Measurements from ENCODE around the gene PGGT1B. TPM values are rescaled to one million over a fixed set of nuclear protein-coding genes. Genes with fewer than 3 reads are reported as not detected.

PGGT1B gene
- 22.5 TPM for total RNA-seq

DNA sequence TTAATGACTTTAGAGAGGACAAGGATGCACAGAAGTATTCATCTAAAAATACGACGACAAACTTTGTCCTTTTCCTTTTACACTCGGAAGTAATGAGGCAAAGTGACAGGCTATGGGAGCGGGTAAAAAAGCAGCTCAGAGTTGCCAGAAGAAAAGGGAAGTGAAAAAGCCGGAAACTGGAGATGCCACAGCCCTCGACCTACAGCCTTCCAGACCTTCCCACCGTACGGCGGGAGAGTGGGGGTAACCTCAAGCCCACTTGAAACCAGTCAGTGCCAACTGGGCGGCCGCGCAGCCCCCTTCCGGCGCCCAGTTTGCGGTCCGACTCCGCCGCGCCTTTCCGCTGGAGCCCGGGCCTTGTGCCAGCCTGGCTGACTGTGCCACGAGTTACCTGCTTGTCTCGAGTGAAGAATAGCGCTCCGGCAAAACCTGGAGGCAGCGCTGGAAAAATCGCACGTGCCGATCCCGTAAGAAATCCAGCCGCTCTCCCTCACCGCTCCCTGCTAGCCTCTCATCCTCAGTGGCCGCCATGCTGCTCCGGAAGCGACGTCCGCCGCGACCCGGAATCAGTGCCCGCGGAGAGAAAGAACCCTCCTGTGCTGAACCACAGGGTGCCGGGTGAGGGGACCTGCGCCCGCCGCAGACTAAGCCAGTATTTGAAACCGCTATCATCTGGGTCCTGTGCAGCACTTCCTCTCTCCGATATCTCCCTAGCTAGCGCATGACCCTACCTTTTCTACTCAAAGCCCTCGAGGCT lies at the start of gene PGGT1B:
PGGT1B (minus strand) TSS at position 557 of the 757 bp plus-strand sequence; CDS start at position 531, 26 bp downstream.

DNA sequence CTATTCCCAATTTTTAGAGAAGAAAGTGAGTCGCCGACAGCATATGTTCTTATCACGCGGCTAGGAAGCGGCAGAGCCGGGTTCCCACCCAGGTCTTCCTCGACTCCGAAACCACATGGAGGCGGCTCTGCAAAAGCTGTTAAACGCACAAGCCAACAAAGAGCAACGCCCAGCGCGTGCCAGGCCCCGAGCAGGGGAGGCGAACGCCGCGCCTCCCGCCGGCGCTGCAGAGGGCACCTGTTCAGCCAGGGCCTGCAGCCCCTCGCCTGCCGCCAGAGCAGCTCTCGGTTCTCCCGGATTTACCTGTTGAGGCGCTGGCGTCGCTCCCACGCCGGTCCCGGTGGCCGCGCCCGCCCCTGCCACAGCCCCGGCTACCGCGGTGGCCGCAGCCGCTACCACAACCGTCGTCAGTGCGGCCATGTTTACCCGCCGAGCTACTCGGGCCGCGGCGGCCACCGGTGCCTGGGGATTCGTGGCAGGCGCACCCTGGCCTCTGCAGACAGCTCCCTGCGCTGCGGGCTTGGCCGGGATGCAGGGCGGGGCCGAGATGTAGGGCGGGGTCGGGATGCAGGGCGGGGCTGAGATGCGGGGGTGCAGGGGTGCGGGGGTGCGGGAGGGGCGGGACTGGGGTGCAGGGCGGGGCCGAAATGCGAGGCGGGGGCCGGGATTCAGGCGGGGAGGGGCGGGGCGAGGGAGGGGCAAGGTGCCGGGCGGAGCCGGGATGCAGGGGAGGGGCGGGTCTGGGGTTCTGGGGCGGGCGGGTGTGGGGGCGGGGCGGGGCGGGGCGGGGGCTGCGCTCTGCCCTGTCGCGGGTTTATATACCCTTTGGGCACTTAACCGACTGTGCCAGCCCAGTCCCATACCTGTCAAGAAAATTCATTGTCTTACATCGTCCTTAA lies 33.7 kb upstream of the PGGT1B start, which contains the start of gene CCDC112:
CCDC112 (minus strand) TSS at position 531 of the 899 bp plus-strand sequence; CDS start at position 420, 111 bp downstream.

DNA sequence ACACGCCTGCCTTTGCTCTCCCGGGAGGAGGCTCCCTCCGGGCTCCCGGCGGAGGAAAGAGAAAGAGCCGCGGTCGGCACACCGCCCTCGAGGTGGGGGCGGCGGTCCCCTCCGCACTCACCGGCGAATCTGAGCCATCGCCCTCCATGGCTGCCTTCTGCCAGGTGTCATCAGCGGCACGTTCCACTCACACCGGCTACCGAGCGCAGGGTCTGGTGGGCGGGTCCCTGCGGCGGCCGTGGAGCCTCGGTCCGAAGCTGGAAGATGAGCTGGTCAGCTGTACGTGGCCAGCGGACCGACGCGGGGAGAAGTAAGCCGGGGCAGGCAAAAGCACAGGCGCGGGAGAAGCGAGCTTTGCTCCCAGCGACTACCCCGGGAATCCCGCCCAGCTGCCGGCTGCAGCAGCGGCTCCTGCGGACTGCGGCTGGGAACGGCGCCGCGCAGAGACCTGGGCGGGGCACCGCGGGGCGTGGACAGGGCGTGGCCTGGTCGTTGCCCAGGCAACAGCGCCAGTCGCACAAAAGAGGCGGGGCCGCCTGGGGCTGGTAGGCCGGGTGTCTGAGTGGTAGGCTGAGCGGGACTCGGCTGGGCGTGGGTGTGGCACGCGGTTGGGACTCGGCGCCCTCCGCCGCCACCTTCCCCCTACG lies 93.1 kb downstream of the PGGT1B start, which contains the start of gene TRIM36:
TRIM36 (minus strand) TSS at position 422 of the 647 bp plus-strand sequence; CDS start at position 148, 274 bp downstream.

Other genes starting within 250 kb of the PGGT1B start
- 32.7 TPM for gene TRIM36, start 93.0 kb downstream of the PGGT1B start, total RNA-seq
- gene CCDC112, start 33.8 kb upstream of the PGGT1B start, total RNA-seq: 20.0 TPM